Measurements from ENCODE around the gene TPPP3.

Gene TPPP3

GRCh38 chr16:67411339-67411738 lies 18.0 kb upstream of the TPPP3 start:
- no peak overlapping the region for H3K9ac ChIP-seq (ENCODE audit: low read depth, low read length)
- peaks cover 26% of the 10 kb centered on the region for H3K4me1 ChIP-seq (ENCODE audit: control insufficient read depth, insufficient read depth, low read length)

DNA sequence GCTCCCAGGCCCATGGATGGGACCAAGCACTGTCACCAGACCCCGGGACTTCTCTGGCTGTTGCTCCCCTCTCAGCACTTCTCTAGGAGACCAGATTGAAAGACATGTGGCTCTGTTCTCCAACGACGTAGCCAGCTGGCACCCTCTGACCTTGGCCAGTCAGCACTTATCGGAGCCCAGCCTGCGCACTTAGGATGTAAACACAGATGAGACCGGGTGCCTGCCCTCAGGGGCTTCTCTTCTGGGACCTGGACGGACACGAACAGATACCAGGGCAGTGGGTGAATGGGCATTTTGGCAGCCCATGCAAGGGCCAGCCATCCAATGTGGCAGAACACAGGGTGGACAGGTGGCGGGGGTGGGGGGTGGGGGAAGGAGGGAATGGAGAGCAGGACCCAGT lies 16.3 kb upstream of the TPPP3 start:
- no peaks in the 10 kb centered on the region for H3K9me3 ChIP-seq (replicated peaks; ENCODE audit: low read length)
- no peak overlapping the region for H3K4me3 ChIP-seq (ENCODE audit: low read length)
- no peaks in the 10 kb centered on the region for H3K27me3 ChIP-seq (ENCODE audit: control insufficient read depth, insufficient read depth, low read length)
- no peaks in the 10 kb centered on the region for H3K36me3 ChIP-seq (ENCODE audit: insufficient read depth, low read length)
- H3K4me1 ChIP-seq (ENCODE audit: control insufficient read depth, insufficient read depth, low read length): peaks cover 36% of the 10 kb centered on the region
- H3K4me2 ChIP-seq (ENCODE audit: low read length): no peak overlapping the region
- no peak overlapping the region for H3K9ac ChIP-seq (ENCODE audit: low read depth, low read length)

More at GRCh38 chr16:67411339-67411738, 18.0 kb upstream of the TPPP3 start:
- H3K9me3 ChIP-seq (replicated peaks; ENCODE audit: low read length): no peaks in the 10 kb centered on the region
- H3K4me3 ChIP-seq (ENCODE audit: low read length): no peak overlapping the region
- no peaks in the 10 kb centered on the region for H3K36me3 ChIP-seq (ENCODE audit: insufficient read depth, low read length)
- no peak overlapping the region for H3K4me2 ChIP-seq (ENCODE audit: low read length)
- no peaks in the 10 kb centered on the region for H3K27me3 ChIP-seq (ENCODE audit: control insufficient read depth, insufficient read depth, low read length)

GRCh38 chr16:67407788-67408452 lies 14.6 kb upstream of the TPPP3 start:
- Histone ChIP-seq H3K4me3 (ENCODE audit: low read length) (no peak overlapping the region), H3K4me1 (ENCODE audit: control insufficient read depth, insufficient read depth, low read length) (peaks cover 31% of the 10 kb centered on the region), H3K9ac (ENCODE audit: low read depth, low read length) (no peak overlapping the region), H3K9me3 (replicated peaks; ENCODE audit: low read length) (no peaks in the 10 kb centered on the region), H3K27me3 (ENCODE audit: control insufficient read depth, insufficient read depth, low read length) (no peaks in the 10 kb centered on the region), H3K36me3 (ENCODE audit: insufficient read depth, low read length) (no peaks in the 10 kb centered on the region), H3K4me2 (ENCODE audit: low read length) (no peak overlapping the region)

DNA sequence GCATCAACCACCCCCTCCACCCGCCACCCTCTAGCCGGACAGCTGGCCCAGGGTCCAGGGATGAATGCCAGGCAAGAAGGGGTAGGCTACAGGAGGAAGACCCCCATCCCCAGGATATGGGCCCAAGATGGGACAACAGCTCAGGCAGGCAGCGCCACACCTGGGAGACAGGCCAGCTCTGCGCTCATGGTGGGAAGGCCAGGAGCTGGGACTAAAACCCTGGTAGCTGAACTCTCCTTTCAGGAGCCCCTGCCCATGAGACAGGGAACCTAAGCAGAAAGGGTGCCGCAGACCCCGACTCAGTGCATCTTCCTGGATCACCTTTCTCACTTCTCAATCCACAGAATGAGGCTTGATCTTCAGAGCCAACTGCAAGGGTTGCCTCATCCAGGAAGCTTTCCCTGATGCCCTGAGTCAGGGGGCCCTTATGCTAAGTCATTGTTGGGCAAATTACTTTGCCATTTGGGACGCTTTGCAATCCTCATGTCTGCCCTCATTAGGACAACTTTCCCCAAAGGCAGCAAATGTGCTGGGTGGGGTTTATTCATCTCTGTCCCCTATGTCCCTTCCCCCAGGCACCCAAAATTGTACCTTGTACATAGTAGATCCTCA lies 14.0 kb upstream of the TPPP3 start:
- Histone ChIP-seq H3K4me3 (ENCODE audit: low read length) (peak overlapping the region; percentile 6), H3K36me3 (ENCODE audit: insufficient read depth, low read length) (no peaks in the 10 kb centered on the region), H3K27me3 (ENCODE audit: control insufficient read depth, insufficient read depth, low read length) (no peaks in the 10 kb centered on the region), H3K9me3 (replicated peaks; ENCODE audit: low read length) (no peaks in the 10 kb centered on the region), H3K4me1 (ENCODE audit: control insufficient read depth, insufficient read depth, low read length) (peaks cover 31% of the 10 kb centered on the region), H3K4me2 (ENCODE audit: low read length) (peak overlapping the region; percentile 70), H3K9ac (ENCODE audit: low read depth, low read length) (peak overlapping the region; percentile 71)

- no peaks in the 10 kb centered on the region for H3K9me3 ChIP-seq (replicated peaks; ENCODE audit: low read length)
- H3K4me2 ChIP-seq (ENCODE audit: low read length): peak overlapping the region; percentile 70
- peak overlapping the region; percentile 18 for H3K4me3 ChIP-seq (ENCODE audit: low read length)
- peak overlapping the region; percentile 71 for H3K9ac ChIP-seq (ENCODE audit: low read depth, low read length)
- peaks cover 31% of the 10 kb centered on the region for H3K4me1 ChIP-seq (ENCODE audit: control insufficient read depth, insufficient read depth, low read length)
- no peaks in the 10 kb centered on the region for H3K36me3 ChIP-seq (ENCODE audit: insufficient read depth, low read length)
- H3K27me3 ChIP-seq (ENCODE audit: control insufficient read depth, insufficient read depth, low read length): no peaks in the 10 kb centered on the region
Measured at GRCh38 chr16:67406111-67406971, 13.0 kb upstream of the TPPP3 start.

DNA sequence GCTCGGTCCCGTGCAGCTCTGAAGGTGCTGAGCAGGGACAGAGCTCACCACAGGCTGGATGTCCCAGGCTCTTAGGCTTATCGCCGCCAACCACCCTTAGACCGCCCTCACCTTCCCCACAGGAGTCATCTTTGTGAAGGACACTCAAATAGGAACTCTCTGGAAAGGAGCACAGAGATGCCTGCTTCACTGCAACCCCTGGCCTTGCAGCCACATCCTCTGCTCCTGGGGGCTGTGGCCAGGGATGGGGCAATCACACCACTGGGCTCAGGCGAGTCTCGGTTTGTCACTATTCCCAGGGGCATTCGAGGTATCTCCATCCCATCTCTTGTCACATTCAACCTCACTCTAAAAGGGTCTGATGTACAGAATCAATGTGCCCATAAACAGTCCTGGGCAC lies 12.0 kb upstream of the TPPP3 start:
- Histone ChIP-seq H3K36me3 (ENCODE audit: insufficient read depth, low read length) (no peaks in the 10 kb centered on the region), H3K4me1 (ENCODE audit: control insufficient read depth, insufficient read depth, low read length) (peaks cover 31% of the 10 kb centered on the region), H3K4me3 (ENCODE audit: low read length) (no peak overlapping the region), H3K27me3 (ENCODE audit: control insufficient read depth, insufficient read depth, low read length) (no peaks in the 10 kb centered on the region), H3K9ac (ENCODE audit: low read depth, low read length) (no peak overlapping the region), H3K9me3 (replicated peaks; ENCODE audit: low read length) (no peaks in the 10 kb centered on the region), H3K4me2 (ENCODE audit: low read length) (no peak overlapping the region)

DNA sequence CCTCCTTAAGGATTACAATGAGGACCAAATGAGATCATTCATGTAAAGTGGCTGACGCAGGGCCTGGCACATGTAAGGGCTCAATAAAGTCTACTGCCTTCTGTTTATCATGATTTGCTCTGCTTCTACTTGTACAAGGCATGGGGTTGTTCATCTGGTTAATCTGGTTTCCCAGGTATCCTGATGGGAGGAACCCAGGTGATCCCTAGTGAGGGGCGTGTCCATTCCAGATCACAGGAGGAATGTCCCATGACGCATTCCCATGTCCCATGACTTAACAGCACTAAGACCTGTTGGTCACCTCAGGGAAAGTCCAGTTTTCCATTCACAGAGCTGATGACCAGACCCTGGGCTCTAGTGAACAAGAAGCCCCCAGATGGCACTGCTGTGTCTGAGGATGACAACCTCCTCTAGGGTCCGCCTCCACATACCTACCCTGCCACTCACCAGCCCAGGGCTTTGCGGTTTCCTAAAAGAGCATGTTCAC lies 11.5 kb upstream of the TPPP3 start:
- Histone ChIP-seq H3K4me2 (ENCODE audit: low read length) (no peak overlapping the region), H3K36me3 (ENCODE audit: insufficient read depth, low read length) (no peaks in the 10 kb centered on the region), H3K27me3 (ENCODE audit: control insufficient read depth, insufficient read depth, low read length) (no peaks in the 10 kb centered on the region), H3K4me3 (ENCODE audit: low read length) (no peak overlapping the region), H3K4me1 (ENCODE audit: control insufficient read depth, insufficient read depth, low read length) (peaks cover 36% of the 10 kb centered on the region), H3K9ac (ENCODE audit: low read depth, low read length) (no peak overlapping the region), H3K9me3 (replicated peaks; ENCODE audit: low read length) (no peaks in the 10 kb centered on the region)

DNA sequence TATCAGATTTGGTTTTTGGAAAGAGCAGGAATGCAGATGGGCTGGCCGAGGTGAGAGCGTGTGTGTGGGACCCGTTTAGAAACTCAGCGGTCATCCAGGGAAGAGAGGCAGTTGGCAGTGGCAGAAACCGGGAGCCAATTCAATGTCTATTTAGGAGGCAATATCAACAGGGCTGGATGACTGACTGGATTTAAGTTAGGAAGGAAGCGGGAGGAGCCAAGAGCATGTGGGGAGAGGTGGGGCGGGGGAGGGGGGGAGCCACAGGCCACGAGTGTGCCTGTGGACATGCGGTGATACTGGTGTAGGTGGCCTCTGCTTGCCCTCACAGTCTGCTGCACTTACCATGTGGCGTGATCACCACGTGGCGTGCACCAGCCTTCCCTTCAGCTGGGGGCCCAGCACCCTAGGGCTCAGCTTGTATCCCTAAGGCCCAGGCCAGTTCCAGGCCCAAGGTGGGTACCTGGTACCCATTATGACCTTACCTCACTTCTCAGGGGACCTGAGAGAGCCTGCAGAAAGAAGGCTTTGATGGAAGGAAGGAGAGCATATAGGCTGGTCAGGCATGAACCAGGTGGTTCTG lies 10.8 kb upstream of the TPPP3 start:
- H3K4me1 ChIP-seq (ENCODE audit: control insufficient read depth, insufficient read depth, low read length): peaks cover 39% of the 10 kb centered on the region

DNA sequence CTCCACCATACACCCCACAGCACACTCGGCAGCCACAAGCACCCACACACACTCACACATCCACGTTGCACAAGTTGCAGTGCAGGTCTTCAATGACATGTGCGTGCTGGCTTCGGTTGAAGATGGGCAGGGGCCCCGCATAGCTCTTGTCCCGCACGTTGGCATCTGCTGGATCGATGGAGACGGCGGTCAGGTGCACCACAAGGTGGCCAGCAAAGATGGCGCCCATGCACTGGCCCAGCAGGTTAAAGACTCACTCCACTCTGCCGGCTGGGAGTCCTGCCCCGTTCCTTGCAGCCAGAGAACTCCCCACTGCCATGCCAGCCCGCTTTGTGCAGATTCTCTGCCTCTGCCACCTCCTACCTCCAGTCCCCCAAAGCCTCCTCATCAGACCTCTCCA lies 7.6 kb upstream of the TPPP3 start:
- H3K27me3 ChIP-seq (ENCODE audit: control insufficient read depth, insufficient read depth, low read length): no peaks in the 10 kb centered on the region
- no peak overlapping the region for H3K4me3 ChIP-seq (ENCODE audit: low read length)
- H3K4me2 ChIP-seq (ENCODE audit: low read length): no peak overlapping the region
- H3K9ac ChIP-seq (ENCODE audit: low read depth, low read length): no peak overlapping the region
- peaks cover 36% of the 10 kb centered on the region for H3K4me1 ChIP-seq (ENCODE audit: control insufficient read depth, insufficient read depth, low read length)
- no peaks in the 10 kb centered on the region for H3K9me3 ChIP-seq (replicated peaks; ENCODE audit: low read length)
- H3K36me3 ChIP-seq (ENCODE audit: insufficient read depth, low read length): no peaks in the 10 kb centered on the region

More for the DNA sequence above, 10.8 kb upstream of the TPPP3 start:
- H3K9me3 ChIP-seq (replicated peaks; ENCODE audit: low read length): no peaks in the 10 kb centered on the region
- H3K36me3 ChIP-seq (ENCODE audit: insufficient read depth, low read length): no peaks in the 10 kb centered on the region
- no peak overlapping the region for H3K9ac ChIP-seq (ENCODE audit: low read depth, low read length)
- no peak overlapping the region for H3K4me3 ChIP-seq (ENCODE audit: low read length)
- no peak overlapping the region for H3K4me2 ChIP-seq (ENCODE audit: low read length)
- no peaks in the 10 kb centered on the region for H3K27me3 ChIP-seq (ENCODE audit: control insufficient read depth, insufficient read depth, low read length)

GRCh38 chr16:67399749-67400704 lies 6.7 kb upstream of the TPPP3 start:
- Histone ChIP-seq H3K4me3 (ENCODE audit: low read length) (no peak overlapping the region), H3K9ac (ENCODE audit: low read depth, low read length) (no peak overlapping the region)

More at GRCh38 chr16:67399749-67400704, 6.7 kb upstream of the TPPP3 start:
- Histone ChIP-seq H3K4me1 (ENCODE audit: control insufficient read depth, insufficient read depth, low read length) (peaks cover 32% of the 10 kb centered on the region), H3K36me3 (ENCODE audit: insufficient read depth, low read length) (no peaks in the 10 kb centered on the region), H3K9me3 (replicated peaks; ENCODE audit: low read length) (no peaks in the 10 kb centered on the region), H3K4me2 (ENCODE audit: low read length) (no peak overlapping the region), H3K27me3 (ENCODE audit: control insufficient read depth, insufficient read depth, low read length) (no peaks in the 10 kb centered on the region)
